PC-3 (cell line): ENCODE data around the gene GALNT15.

ENCODE experiments used
- CTCF ChIP-seq: fragments of 300-600 bp; sonication (generic); conservative IDR thresholded peaks from 2 replicates; pipeline ENCODE4 v1.5.1; 2017; ENCODE audit warnings: antibody characterized with exemption, low read depth, mild to moderate bottlenecking, low read length
- EZH2 ChIP-seq: fragments of 300-600 bp; sonication (generic); IDR thresholded peaks from one replicate; pipeline ENCODE4 v1.6.1; 2017; ENCODE audit warnings: antibody characterized with exemption, mild to moderate bottlenecking, low read length; ENCODE audit not compliant: unreplicated experiment

GRCh38 chr3:16280671-16281070 is 106.2 kb downstream of the GALNT15 start:
- TF ChIP-seq EZH2 = no peak
- TF ChIP-seq CTCF = no peak
